ENCODE measurements around the gene FEN1. TPM values are rescaled to one million over a fixed set of nuclear protein-coding genes. Genes with fewer than 3 reads are reported as not detected.

The FEN1 gene
- total and polyA plus RNA-seq, 9 donors: 3.7 to 8.6 (median 5.0) TPM

GRCh38 chr11:61812736-61813411 lies 20.2 kb downstream of the FEN1 start:
- no peaks in the 10 kb centered on the region for H3K4me1 ChIP-seq (ENCODE audit: insufficient read depth)
- intact Hi-C loops (cut with DNase I): loop anchor here in 2 of 4 donors (1.0 to 5.0 kb wide), 3 partner anchors 31 to 289 kb away; no protein-coding TSS in a partner anchor
- no peak overlapping the region for H3K27ac ChIP-seq
- DNase-seq: no peak
- no peaks in the 10 kb centered on the region for H3K36me3 ChIP-seq
- TF ChIP-seq CTCF (IDR thresholded peaks at IDR 0.05): no peak
- no peak for TF ChIP-seq EP300 (IDR thresholded peaks at IDR 0.05)
- no peak for TF ChIP-seq POLR2A (IDR thresholded peaks at IDR 0.05)
- H3K27me3 ChIP-seq: no peaks in the 10 kb centered on the region
- no peaks in the 10 kb centered on the region for H3K9me3 ChIP-seq
- WGBS, 3 donors: 87 to 95% (median 90%) methylated on average over 4 of the region's 4 CpGs
- no peak overlapping the region for H3K4me3 ChIP-seq

- Histone ChIP-seq H3K4me1 (ENCODE audit: insufficient read depth) (no peaks in the 10 kb centered on the region), H3K27ac (peak overlapping the region; percentile 95 to 98), H3K4me3 (peak overlapping the region; percentile 73), H3K9me3 (no peaks in the 10 kb centered on the region), H3K27me3 (no peaks in the 10 kb centered on the region), H3K36me3 (no peaks in the 10 kb centered on the region)
- WGBS, 3 donors: 81 to 82% (median 81%) methylated on average over 16 of the region's 16 CpGs
- DNase-seq: no peak
- intact Hi-C loops (cut with DNase I): loop anchor here in 2 of 4 donors (5.0 kb wide), 2 partner anchors 83 to 288 kb away; no protein-coding TSS in a partner anchor
- TF ChIP-seq POLR2A (IDR thresholded peaks at IDR 0.05) (no peak), CTCF (IDR thresholded peaks at IDR 0.05) (no peak), EP300 (IDR thresholded peaks at IDR 0.05) (no peak)
Observed at GRCh38 chr11:61814247-61814957, 21.7 kb downstream of the FEN1 start.

GRCh38 chr11:61814958-61815789 lies 22.5 kb downstream of the FEN1 start:
- WGBS, 3 donors: 1 to 2% (median 1%) methylated on average over 48 to 66 of the region's 66 CpGs

More at GRCh38 chr11:61814958-61815789, 22.5 kb downstream of the FEN1 start:
- Histone ChIP-seq H3K4me1 (ENCODE audit: insufficient read depth) (no peaks in the 10 kb centered on the region), H3K27me3 (no peaks in the 10 kb centered on the region), H3K4me3 (peak overlapping the region; percentile 73), H3K36me3 (no peaks in the 10 kb centered on the region), H3K9me3 (no peaks in the 10 kb centered on the region), H3K27ac (peak overlapping the region; percentile 95 to 98)
- DNase-seq: peak; percentile 97 to 98 (median 97)
- intact Hi-C loops (cut with DNase I): loop anchor here in 2 of 4 donors (5.0 kb wide), 2 partner anchors 82 to 287 kb away; no protein-coding TSS in a partner anchor
- peak in 1 of 3 donors; percentile 21 for TF ChIP-seq CTCF (IDR thresholded peaks at IDR 0.05)
- peak; percentile 25 for TF ChIP-seq EP300 (IDR thresholded peaks at IDR 0.05)
- TF ChIP-seq POLR2A (IDR thresholded peaks at IDR 0.05): peak; percentile 99
